ENCODE data around the gene CACNA1F.

Gene CACNA1F

GRCh38 chrX:49190821-49191573 is 42.1 kb downstream of the CACNA1F start:
- TF ChIP-seq, protein P1, sequence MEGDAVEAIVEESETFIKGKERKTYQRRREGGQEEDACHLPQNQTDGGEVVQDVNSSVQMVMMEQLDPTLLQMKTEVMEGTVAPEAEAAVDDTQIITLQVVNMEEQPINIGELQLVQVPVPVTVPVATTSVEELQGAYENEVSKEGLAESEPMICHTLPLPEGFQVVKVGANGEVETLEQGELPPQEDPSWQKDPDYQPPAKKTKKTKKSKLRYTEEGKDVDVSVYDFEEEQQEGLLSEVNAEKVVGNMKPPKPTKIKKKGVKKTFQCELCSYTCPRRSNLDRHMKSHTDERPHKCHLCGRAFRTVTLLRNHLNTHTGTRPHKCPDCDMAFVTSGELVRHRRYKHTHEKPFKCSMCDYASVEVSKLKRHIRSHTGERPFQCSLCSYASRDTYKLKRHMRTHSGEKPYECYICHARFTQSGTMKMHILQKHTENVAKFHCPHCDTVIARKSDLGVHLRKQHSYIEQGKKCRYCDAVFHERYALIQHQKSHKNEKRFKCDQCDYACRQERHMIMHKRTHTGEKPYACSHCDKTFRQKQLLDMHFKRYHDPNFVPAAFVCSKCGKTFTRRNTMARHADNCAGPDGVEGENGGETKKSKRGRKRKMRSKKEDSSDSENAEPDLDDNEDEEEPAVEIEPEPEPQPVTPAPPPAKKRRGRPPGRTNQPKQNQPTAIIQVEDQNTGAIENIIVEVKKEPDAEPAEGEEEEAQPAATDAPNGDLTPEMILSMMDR (IDR thresholded peaks at IDR 0.05; ENCODE audit: borderline replicate concordance, control extremely low read depth, extremely low read depth, insufficient read depth, missing control alignments) = no peak
- in situ Hi-C loops (cut with MboI; ENCODE audit: low sequenced_read_pairs, unreplicated experiment) = no loop called here
- peak; percentile 87 for DNase-seq (ENCODE audit: low spot score)

DNA sequence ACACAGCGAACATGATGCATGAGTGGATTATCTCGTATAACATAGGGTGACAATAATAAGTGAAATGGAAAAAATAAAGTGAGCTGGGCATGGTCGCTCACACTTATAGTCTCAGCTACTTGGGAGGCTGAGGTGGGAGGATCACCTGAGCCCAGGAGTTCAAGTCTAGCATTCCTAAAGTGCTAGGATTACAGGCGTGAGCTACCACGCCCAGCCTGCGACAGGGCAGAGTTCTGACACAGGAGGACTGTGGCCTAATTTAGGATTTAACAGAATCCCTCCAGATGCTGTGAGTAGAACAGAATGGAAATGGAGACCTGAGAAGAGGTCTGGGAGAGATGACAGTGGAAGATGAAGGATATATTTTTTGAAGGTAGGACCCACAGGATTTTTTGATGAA is 43.5 kb downstream of the CACNA1F start:
- in situ Hi-C loops (cut with MboI; ENCODE audit: low sequenced_read_pairs, unreplicated experiment) = no loop called here
- TF ChIP-seq, protein P1 (IDR thresholded peaks at IDR 0.05; ENCODE audit: borderline replicate concordance, control extremely low read depth, extremely low read depth, insufficient read depth, missing control alignments) = no peak
- no peak for DNase-seq (ENCODE audit: low spot score)

DNA sequence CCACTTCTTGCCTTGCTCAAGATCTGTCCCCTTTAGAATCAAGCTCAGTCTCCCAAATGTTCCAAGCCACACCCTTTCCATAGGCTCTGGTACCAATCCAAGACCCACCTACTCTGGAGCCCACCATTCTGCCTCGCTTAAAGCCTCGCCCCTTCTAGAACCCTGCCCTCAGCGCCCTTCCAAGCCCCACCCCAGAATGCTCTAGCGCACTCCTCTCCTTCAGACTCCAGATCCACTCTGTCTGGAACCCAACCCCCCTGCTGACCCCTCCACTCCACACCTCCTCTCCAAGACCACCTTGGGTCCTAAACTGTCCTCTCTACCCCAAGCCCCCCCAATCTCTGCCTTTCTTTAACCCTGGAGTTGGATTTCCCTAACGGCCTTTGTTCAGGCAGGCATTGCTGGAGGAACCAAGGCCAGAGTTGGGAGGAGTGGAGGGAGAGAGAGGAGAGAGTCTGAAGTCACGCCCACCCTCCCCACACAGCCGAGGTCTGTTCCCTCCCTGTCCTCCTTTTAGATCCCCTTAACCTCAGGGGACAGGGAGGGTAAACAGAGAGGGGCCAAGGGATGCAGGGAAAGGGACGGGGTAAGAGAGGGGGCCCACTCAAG is 44.6 kb downstream of the CACNA1F start:
- no peak for DNase-seq (ENCODE audit: low spot score)
- in situ Hi-C loops (cut with MboI; ENCODE audit: low sequenced_read_pairs, unreplicated experiment) = no loop called here
- TF ChIP-seq, protein P1 (IDR thresholded peaks at IDR 0.05; ENCODE audit: borderline replicate concordance, control extremely low read depth, extremely low read depth, insufficient read depth, missing control alignments) = no peak

DNA sequence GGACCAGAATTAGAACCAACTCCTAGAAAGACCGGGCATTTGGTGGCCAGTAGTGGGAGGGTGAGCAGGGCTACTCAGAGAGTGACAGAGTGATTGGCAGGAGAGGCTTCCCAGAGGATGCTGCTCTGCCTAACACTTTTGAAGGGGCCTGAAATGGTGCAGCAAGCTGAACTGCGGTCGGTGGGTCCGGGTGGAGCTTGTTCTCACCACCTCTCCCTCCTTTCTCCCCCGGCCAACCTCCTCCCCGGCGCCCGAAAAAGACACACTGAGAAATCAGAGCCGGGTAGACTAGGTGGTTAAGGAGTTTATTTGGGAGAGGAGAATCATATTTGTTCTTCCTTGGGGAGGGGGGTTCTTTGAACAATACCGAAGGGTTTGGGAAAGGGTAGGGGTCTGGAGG is 45.6 kb downstream of the CACNA1F start:
- TF ChIP-seq, protein P1 (IDR thresholded peaks at IDR 0.05; ENCODE audit: borderline replicate concordance, control extremely low read depth, extremely low read depth, insufficient read depth, missing control alignments) = no peak
- no peak for DNase-seq (ENCODE audit: low spot score)
- in situ Hi-C loops (cut with MboI; ENCODE audit: low sequenced_read_pairs, unreplicated experiment) = no loop called here

- in situ Hi-C loops (cut with MboI; ENCODE audit: low sequenced_read_pairs, unreplicated experiment) = no loop called here
- DNase-seq (ENCODE audit: low spot score) = no peak
- TF ChIP-seq, protein P1 (IDR thresholded peaks at IDR 0.05; ENCODE audit: borderline replicate concordance, control extremely low read depth, extremely low read depth, insufficient read depth, missing control alignments) = no peak
Observed at GRCh38 chrX:49187028-49187394, 46.1 kb downstream of the CACNA1F start.

DNA sequence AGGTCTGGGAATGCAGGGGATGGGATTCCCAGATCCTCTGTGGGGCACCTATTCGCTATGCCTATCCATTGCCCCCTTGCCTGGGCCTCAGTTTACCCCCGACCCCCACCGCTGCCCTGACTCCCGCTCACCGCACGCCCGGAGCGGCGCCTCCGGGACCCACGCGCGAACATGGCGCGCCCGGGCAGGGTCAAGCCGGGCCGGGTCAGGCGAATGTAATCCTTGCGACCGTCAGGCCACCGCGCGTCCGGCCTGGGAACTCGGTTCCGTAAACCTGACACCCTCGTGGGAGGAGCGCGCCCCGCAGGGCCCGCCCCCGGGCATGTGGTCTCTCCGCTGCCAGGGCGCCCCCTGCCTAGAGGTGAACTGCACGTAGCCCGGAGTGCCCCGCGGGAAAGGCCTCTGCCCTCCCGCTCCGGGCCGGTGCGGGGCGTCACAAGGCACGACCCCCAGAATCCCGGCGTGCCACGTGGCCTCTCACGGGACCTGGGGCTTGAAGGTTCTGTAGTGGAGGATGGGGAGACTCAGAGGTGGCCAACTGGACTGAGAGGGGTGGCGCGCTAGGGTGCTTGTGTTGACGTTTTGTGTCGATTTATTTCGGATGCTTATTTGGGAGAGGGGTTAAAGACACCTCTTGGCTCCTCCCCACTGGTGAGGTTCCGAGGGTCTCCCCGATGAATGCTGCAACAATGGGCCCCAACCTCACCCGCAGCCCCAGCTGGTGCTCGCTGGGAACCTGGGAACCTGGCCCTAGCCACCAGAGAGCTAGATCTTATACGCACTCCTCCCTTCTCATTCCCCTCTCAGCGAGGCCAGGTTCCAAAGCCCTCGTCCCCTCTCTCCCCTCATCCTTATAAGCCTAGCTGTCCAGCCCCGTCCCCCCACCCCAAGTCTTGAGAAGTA is 46.8 kb downstream of the CACNA1F start, which contains the start of gene PRICKLE3:
TSS of gene PRICKLE3 (minus strand) at position 249 of the 903 bp plus-strand sequence. CDS start at position 173, 76 bp downstream.
- TF ChIP-seq, protein P1 (IDR thresholded peaks at IDR 0.05; ENCODE audit: borderline replicate concordance, control extremely low read depth, extremely low read depth, insufficient read depth, missing control alignments) = peak; percentile 57
- DNase-seq (ENCODE audit: low spot score) = peak; percentile 86
- in situ Hi-C loops (cut with MboI; ENCODE audit: low sequenced_read_pairs, unreplicated experiment) = no loop called here

Measured in GM13976 (cell line).